SK-N-SH treated with all-trans-retinoic acid at 6 μM for 48 hours (cell line): ENCODE results near the gene ARHGAP12.
A peak's percentile ranks its signal among the peaks of the same experiment; 100 is the strongest.

Experiments used
- ATAC-seq: fragments of 200-7000 bp; cut with Tn5 transposase; 3 replicates; pipeline ENCODE4 v1.9.1; 2020; ENCODE audit warnings: mild to moderate bottlenecking, moderate library complexity
- ARNTL ChIP-seq: fragments of 450-650 bp; formaldehyde crosslinking; IDR thresholded peaks from 2 replicates; pipeline ENCODE4 v1.5.0; 2020; ENCODE audit warnings: low read depth, mild to moderate bottlenecking, moderate library complexity, borderline replicate concordance
- BACH2 ChIP-seq: fragments of 250-450 bp; sonication (Bioruptor Pico); IDR thresholded peaks from 2 replicates; pipeline ENCODE4 v1.9.0; 2021; ENCODE audit warnings: mild to moderate bottlenecking, borderline replicate concordance
- CREB5 ChIP-seq: fragments of 250-450 bp; sonication (Bioruptor Pico); IDR thresholded peaks from 2 replicates; pipeline ENCODE4 v1.5.1; 2020; ENCODE audit warnings: low read depth, mild to moderate bottlenecking, moderate library complexity
- CSDC2 ChIP-seq: fragments of 250-450 bp; sonication (Bioruptor Pico); IDR thresholded peaks from 2 replicates; pipeline ENCODE4 v1.5.0; 2020; ENCODE audit warnings: mild to moderate bottlenecking, moderate library complexity
- CSRNP3 ChIP-seq: fragments of 250-450 bp; sonication (Bioruptor Pico); IDR thresholded peaks from 2 replicates; pipeline ENCODE4 v1.5.1; 2021; ENCODE audit warnings: mild to moderate bottlenecking, moderate library complexity
- ESRRG ChIP-seq: fragments of 250-450 bp; sonication (Bioruptor Pico); IDR thresholded peaks from 2 replicates; pipeline ENCODE4 v1.6.1; 2021; ENCODE audit warnings: mild to moderate bottlenecking
- ISL1 ChIP-seq: fragments of 250-450 bp; sonication (Bioruptor Pico); IDR thresholded peaks from 2 replicates; pipeline ENCODE4 v2.1.2; 2022; ENCODE audit warnings: mild to moderate bottlenecking, moderate library complexity
- OSR1 ChIP-seq: fragments of 250-450 bp; sonication (Bioruptor Pico); IDR thresholded peaks from 2 replicates; pipeline ENCODE4 v1.8.0; 2022; ENCODE audit warnings: moderate library complexity, mild to moderate bottlenecking, inconsistent platforms
- PATZ1 ChIP-seq: fragments of 250-450 bp; sonication (Bioruptor Pico); IDR thresholded peaks from 2 replicates; pipeline ENCODE4 v1.8.0; 2020; ENCODE audit warnings: mild to moderate bottlenecking, moderate library complexity, borderline replicate concordance
- POU6F1 ChIP-seq: fragments of 250-450 bp; sonication (Bioruptor Pico); IDR thresholded peaks from 2 replicates; pipeline ENCODE4 v1.8.0; 2021; ENCODE audit warnings: low read depth, mild to moderate bottlenecking, moderate library complexity, borderline replicate concordance
- PPARA ChIP-seq: fragments of 250-450 bp; sonication (Bioruptor Pico); IDR thresholded peaks from 2 replicates; pipeline ENCODE4 v1.5.0; 2020; ENCODE audit warnings: mild to moderate bottlenecking, borderline replicate concordance
- RARB ChIP-seq: fragments of 250-450 bp; sonication (Bioruptor Pico); IDR thresholded peaks from 2 replicates; pipeline ENCODE4 v1.8.0; 2021; ENCODE audit warnings: mild to moderate bottlenecking, moderate library complexity
- SNAI2 ChIP-seq: fragments of 250-450 bp; sonication (Bioruptor Pico); IDR thresholded peaks from 2 replicates; pipeline ENCODE4 v1.5.0; 2020; ENCODE audit warnings: mild to moderate bottlenecking, moderate library complexity
- TCF4 ChIP-seq: fragments of 250-450 bp; sonication (Bioruptor Pico); IDR thresholded peaks from 2 replicates; pipeline ENCODE4 v1.8.0; 2021; ENCODE audit warnings: mild to moderate bottlenecking, moderate library complexity, borderline replicate concordance
- TOX ChIP-seq: fragments of 250-450 bp; sonication (Bioruptor Pico); IDR thresholded peaks from 2 replicates; pipeline ENCODE4 v1.8.0; 2021; ENCODE audit warnings: mild to moderate bottlenecking, moderate library complexity, borderline replicate concordance
- TSHZ2 ChIP-seq: fragments of 250-450 bp; sonication (Bioruptor Pico); IDR thresholded peaks from 2 replicates; pipeline ENCODE4 v1.5.0; 2020; ENCODE audit warnings: mild to moderate bottlenecking, moderate library complexity
- ZC3H10 ChIP-seq: fragments of 250-450 bp; sonication (Bioruptor Pico); IDR thresholded peaks from 2 replicates; pipeline ENCODE4 v1.5.1; 2021; ENCODE audit warnings: mild to moderate bottlenecking, moderate library complexity
- ZFP3 ChIP-seq: fragments of 250-450 bp; sonication (Bioruptor Pico); IDR thresholded peaks from 2 replicates; pipeline ENCODE4 v1.5.0; 2020; ENCODE audit warnings: mild to moderate bottlenecking, moderate library complexity
- ZFP30 ChIP-seq: fragments of 450-650 bp; formaldehyde crosslinking; IDR thresholded peaks from 2 replicates; pipeline ENCODE4 v1.5.0; 2022; ENCODE audit warnings: mild to moderate bottlenecking, moderate library complexity
- ZNF565 ChIP-seq: fragments of 450-650 bp; formaldehyde crosslinking; conservative IDR thresholded peaks from 2 replicates; pipeline ENCODE4 v1.5.0; 2020; ENCODE audit warnings: low read depth, mild to moderate bottlenecking, moderate library complexity
- ZNF70 ChIP-seq: fragments of 450-650 bp; formaldehyde crosslinking; IDR thresholded peaks from 2 replicates; pipeline ENCODE4 v1.5.0; 2020; ENCODE audit warnings: mild to moderate bottlenecking, moderate library complexity
- ZNF8 ChIP-seq: fragments of 450-650 bp; formaldehyde crosslinking; IDR thresholded peaks from 2 replicates; pipeline ENCODE4 v1.5.0; 2020; ENCODE audit warnings: mild to moderate bottlenecking, moderate library complexity

ARHGAP12 gene

GRCh38 chr10:31930023-31930751, 1.6 kb upstream of the ARHGAP12 start:
- TF ChIP-seq ESRRG (CRISPR knock-in tag) (no peak), ISL1 (CRISPR knock-in tag) (no peak), TOX (CRISPR knock-in tag) (no peak), POU6F1 (CRISPR knock-in tag) (no peak), CSRNP3 (no peak), ZNF8 (CRISPR knock-in tag) (no peak), PPARA (CRISPR knock-in tag) (no peak), ZNF565 (CRISPR knock-in tag) (no peak), ZFP3 (CRISPR knock-in tag) (no peak), ZC3H10 (CRISPR knock-in tag) (no peak), PATZ1 (CRISPR knock-in tag) (no peak), CREB5 (CRISPR knock-in tag) (no peak), RARB (no peak), BACH2 (CRISPR knock-in tag) (no peak)
- ATAC-seq: no peak

- TF ChIP-seq ZNF565 (CRISPR knock-in tag): no peak
- no peak for TF ChIP-seq ESRRG (CRISPR knock-in tag)
- peak; percentile 41 for ATAC-seq
Measured at GRCh38 chr10:31929261-31930022, 811 bp upstream of the ARHGAP12 start.

- ATAC-seq: peak; percentile 46
- TF ChIP-seq ZFP30 (no peak), ESRRG (CRISPR knock-in tag) (no peak)
- TF ChIP-seq, all 23 proteins: peak for 0
Measured at GRCh38 chr10:31927884-31928548, 615 bp downstream of the ARHGAP12 start.

GRCh38 chr10:31927565-31927883, 1.1 kb downstream of the ARHGAP12 start:
- ATAC-seq: no peak; the same call in 1 of the 3 replicates
- TF ChIP-seq TSHZ2 (CRISPR knock-in tag) (no peak), ZFP30 (no peak), SNAI2 (CRISPR knock-in tag) (no peak), ZNF70 (CRISPR knock-in tag) (no peak), OSR1 (CRISPR knock-in tag) (no peak), CSRNP3 (no peak), BACH2 (CRISPR knock-in tag) (no peak), ZNF565 (CRISPR knock-in tag) (no peak), TCF4 (no peak), TOX (CRISPR knock-in tag) (no peak), ARNTL (no peak), CSDC2 (CRISPR knock-in tag) (no peak), PPARA (CRISPR knock-in tag) (no peak), RARB (no peak)
